Activated T-helper 1 cell treated with Interleukin-2 at 50 U/mL for 16 hours (primary cell): ENCODE results near the gene ABAT.
"Not testable (repeated sequence)": the region's sequence is repeated elsewhere in the genome, so short reads cannot be mapped to it uniquely, and the experiment has no call there.

Experiments
- DNase-seq: peaks from one replicate; pipeline ENCODE4 v3.0.0-alpha.2; 2020; ENCODE audit warnings: low read depth

The ABAT gene

GRCh38 chr16:8785408-8785807, 111.0 kb downstream of the ABAT start:
- DNase-seq: no peak

- not testable (repeated sequence) for DNase-seq
Measured at GRCh38 chr16:8786316-8786715, 111.9 kb downstream of the ABAT start.

- DNase-seq: no peak
Measured at GRCh38 chr16:8788578-8789172, 114.3 kb downstream of the ABAT start.

GRCh38 chr16:8795091-8795490, 120.7 kb downstream of the ABAT start:
- DNase-seq: no peak

DNA sequence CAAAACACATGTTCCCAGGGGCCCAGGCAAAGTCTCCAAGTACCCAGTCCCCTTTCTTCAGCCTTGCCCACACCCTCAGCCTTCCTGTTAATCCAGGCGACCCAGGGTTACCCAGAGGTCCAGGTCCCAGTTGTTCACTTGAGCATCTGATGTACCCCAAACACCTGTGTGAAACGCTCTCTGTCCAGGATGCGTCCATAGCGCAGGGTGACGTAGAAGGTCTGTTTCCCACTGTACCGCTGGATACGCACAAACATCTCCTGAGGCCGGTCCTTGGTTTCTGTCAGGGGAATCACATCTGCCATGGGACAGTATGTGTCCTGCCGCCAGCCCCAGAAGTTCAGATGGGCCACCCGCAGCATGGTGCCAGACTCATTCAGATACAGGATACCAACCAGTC, 121.4 kb downstream of the ABAT start:
- DNase-seq: no peak

DNA sequence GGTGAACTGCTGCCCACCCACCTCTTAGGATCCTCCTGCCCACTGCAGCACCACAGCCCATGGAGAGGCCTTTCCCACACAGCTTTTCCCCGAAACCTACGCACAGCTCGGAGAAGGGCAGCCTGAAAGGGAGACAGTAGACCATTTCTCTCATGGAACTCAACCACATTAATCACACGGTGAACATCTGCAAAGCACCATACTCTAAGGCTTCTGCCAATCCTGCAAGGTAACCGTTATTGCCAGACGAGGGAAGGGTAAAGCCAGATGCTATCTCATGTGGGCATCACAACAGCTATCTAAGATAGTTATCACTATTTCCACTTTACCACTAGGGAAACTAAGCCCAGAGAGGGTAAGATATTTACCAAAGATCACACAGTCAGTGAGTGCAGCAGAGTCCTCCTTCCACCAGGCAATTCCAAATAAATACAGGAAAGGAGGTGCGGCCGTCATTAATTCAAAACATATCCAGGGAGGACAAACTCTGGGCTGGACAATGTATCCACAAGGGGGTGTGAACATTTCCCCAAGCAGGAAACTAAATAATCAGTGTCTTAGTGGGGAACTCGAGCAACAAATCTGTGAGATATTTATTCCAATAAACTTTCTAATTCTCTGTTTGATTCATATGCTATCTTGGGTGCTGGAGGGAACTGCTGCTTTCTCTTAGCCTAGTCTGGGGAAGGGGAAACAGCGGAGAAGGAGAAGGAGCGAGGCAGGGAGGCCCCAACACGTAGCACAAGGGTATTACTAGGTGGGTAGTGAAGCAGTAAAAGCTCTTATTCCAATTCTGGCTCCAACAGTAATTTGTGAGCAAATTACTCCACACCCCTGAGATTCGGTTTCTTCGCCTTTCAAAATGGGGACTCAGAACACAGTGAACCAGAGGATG, 122.3 kb downstream of the ABAT start:
- DNase-seq: no peak

DNA sequence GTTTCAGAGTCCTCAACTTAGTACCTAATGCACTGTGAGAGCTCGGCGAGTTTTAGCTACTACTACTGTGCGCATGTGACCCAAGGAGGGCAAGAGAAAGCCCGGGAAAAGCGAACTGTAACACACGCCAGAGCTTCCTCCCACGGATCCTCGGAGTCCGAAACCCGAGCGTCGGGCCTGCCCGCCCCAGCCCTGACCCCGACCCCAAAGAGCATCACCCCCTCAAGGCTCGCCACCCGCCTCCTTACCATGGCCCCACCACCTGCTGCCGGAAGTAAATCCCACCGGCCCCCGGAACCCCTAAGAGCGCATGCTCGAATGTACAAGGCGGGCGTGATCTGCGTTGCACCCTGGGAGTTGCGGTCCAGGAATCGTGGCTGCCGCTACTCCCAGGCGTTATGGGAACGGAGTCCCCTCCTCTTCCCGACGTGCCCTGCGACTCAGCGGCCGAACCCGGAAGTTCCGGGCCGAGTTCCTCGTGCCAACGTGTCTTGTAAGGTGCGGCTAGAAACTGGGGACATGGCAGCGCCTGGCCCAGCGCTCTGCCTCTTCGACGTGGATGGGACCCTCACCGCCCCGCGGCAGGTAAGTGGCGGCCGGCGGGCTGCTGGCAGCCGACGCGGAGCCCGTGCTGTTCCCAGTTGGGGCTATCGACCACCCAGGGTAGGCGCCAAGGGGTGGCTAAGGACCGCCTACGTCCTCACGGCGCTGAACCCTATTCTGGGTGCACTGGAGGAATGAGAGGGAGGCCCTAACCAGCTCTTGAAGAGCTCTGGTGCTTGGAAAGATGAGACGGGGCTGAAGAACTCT, 123.2 kb downstream of the ABAT start, which contains the start of the genes PMM2 and TMEM186:
Gene PMM2, plus strand, starts transcription at position 476 of the 810 bp plus-strand sequence. Its CDS starts 44 bp downstream, at position 520.
Gene TMEM186, minus strand, starts transcription at position 276 of the 810 bp plus-strand sequence. Its CDS starts 25 bp downstream, at position 251.
- peak; percentile 93 for DNase-seq

- no peak for DNase-seq
Measured at GRCh38 chr16:8798174-8798527, 123.7 kb downstream of the ABAT start.

- DNase-seq: no peak
Measured at GRCh38 chr16:8798535-8799157, 124.2 kb downstream of the ABAT start.

- DNase-seq: no peak
Measured at GRCh38 chr16:8801701-8802100, 127.3 kb downstream of the ABAT start.

GRCh38 chr16:8803733-8804132, 129.3 kb downstream of the ABAT start:
- not testable (repeated sequence) for DNase-seq

- no peak for DNase-seq
Measured at GRCh38 chr16:8804313-8804712, 129.9 kb downstream of the ABAT start.

DNA sequence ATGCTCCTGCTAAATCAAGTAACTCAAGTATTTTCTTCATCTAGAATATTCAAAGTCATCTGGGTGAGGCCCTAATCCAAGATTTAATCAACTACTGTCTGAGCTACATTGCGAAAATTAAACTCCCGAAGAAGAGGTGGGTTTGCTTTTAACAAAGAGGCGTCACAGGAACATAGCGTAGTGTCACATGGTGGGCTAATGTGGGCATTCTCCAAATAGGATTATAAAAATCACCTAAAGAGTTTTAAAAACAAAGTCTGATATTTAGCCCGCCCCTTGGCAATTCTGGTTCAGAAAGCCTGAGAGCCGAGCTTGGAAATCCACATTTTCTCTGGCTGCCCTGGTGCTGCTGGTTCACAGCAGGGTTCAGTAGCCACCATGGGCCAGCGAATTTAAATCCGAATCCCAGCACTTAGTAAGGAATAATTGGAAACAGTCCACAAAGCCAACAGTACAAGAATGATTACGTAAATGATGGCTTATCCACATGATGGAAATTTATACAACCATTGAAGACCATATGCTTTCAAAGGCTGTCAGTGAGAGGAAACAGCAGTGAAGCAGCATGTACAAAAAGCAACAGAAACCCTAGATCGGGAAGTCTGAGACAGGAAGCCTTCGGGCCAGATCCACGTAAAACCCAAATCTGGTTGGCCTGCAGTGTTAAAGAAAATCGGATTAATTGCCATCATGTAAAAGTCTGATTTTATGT, 132.0 kb downstream of the ABAT start:
- DNase-seq: no peak

DNA sequence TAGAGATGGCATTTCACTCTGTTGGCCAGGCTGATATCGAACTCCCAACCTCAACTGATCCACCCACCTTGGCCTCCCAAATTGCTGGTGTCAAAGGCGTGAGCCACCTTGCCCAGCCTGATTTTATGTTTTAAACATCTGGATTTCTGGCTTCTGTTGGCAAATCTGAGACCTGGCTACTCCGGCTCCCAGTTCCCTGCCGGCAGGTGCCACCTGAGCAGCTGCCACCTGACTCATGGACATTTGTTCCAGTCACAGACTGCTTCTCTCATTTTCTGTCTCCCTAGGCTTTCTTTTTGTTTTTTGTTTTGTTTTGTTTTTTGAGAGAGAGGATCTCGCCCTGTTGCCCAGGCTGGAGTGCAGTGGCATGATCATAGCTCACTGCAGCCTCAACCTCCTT, 132.8 kb downstream of the ABAT start:
- no peak for DNase-seq

- no peak for DNase-seq
Measured at GRCh38 chr16:8808009-8808408, 133.6 kb downstream of the ABAT start.

- no peak for DNase-seq
Measured at GRCh38 chr16:8808613-8809353, 134.4 kb downstream of the ABAT start.

GRCh38 chr16:8812162-8812843, 137.9 kb downstream of the ABAT start:
- DNase-seq: no peak

- DNase-seq: no peak
Measured at GRCh38 chr16:8814095-8814806, 139.8 kb downstream of the ABAT start.

DNA sequence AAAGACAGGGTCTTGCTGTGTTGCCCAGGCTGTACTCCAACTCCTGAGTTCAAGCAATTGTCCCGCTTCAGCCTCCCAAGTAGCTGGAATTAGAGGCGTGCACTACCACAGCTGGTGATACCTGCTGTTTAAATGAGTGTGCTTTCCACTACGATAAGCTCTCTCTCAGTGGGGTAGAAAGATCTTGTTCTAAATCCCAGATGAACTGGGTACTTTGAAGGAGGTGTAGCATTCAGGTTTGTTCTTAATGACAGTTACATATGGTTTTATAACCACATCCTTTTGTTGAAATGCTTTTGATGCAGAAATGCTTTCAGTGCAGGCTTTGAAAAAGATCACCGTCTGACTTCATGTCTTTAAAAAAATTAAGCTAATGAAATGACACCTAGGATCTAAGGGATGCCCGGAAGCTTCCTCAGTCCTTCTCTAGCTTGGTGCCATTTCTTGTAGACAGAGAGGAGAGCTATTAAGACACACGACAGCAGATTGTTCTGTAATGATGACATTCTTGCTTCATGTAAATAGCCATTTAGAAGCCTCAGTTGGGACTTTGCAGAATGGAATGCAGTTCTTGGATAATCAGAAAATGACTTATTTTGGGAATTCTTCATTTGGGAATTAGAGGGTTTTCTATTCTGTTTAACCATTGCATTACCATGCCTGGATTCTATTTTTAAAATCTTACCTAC, 142.7 kb downstream of the ABAT start:
- no peak for DNase-seq
